ENCODE results near the gene SRD5A1. TPM values are rescaled to one million over a fixed set of nuclear protein-coding genes. Genes with fewer than 3 reads are reported as not detected.
"Not testable (repeated sequence)": the region's sequence is repeated elsewhere in the genome, so short reads cannot be mapped to it uniquely, and the experiment has no call there.

The SRD5A1 gene
- total RNA-seq, 1 donor from 2014 or later: 16.2 TPM

- Mint-ChIP-seq H3K4me1 (peaks cover 21% of the 10 kb centered on the region), H3K27ac (no peak overlapping the region)
- no peak for DNase-seq (ENCODE audit: low spot score)
Measured at GRCh38 chr5:6638236-6638635, 5.0 kb downstream of the SRD5A1 start.

GRCh38 chr5:6642655-6643054, 9.4 kb downstream of the SRD5A1 start:
- DNase-seq (ENCODE audit: low spot score): no peak
- Histone ChIP-seq H3K27me3 (no peaks in the 10 kb centered on the region), H3F3A (ENCODE audit: low read depth) (no peaks in the 10 kb centered on the region), H3K27ac (no peak overlapping the region), H3K79me2 (ENCODE audit: low read depth) (peaks cover 40% of the 10 kb centered on the region), H3K4me2 (no peak overlapping the region), H2AFZ (replicated peaks) (no peak overlapping the region), H3K4me1 (no peaks in the 10 kb centered on the region), H4K20me1 (ENCODE audit: low read depth) (peaks cover 14% of the 10 kb centered on the region), H3K36me3 (no peaks in the 10 kb centered on the region), H3K9ac (no peak overlapping the region), H3K4me3 (no peak overlapping the region), H3K9me3 (ENCODE audit: low read depth) (no peaks in the 10 kb centered on the region)
- Mint-ChIP-seq H3K9me3 (no peaks in the 10 kb centered on the region), H3K27me3 (ENCODE audit: insufficient read depth, low read depth) (no peaks in the 10 kb centered on the region), H3K36me3 (peaks cover 10% of the 10 kb centered on the region), H3K4me3 (no peak overlapping the region), H3K27ac (no peak overlapping the region), H3K4me1 (peaks cover 3% of the 10 kb centered on the region)
- TF ChIP-seq EZH2 (IDR thresholded peaks at IDR 0.05) (no peak), EZH2phosphoT487 (IDR thresholded peaks at IDR 0.05) (no peak), CTCF (IDR thresholded peaks at IDR 0.05) (no peak)

More at GRCh38 chr5:6638236-6638635, 5.0 kb downstream of the SRD5A1 start:
- H3K4me1 ChIP-seq: peaks cover 3% of the 10 kb centered on the region
- peaks cover 38% of the 10 kb centered on the region for H4K20me1 ChIP-seq (ENCODE audit: low read depth)
- Mint-ChIP-seq H3K4me3 (no peak overlapping the region), H3K36me3 (peaks cover 2% of the 10 kb centered on the region), H3K27me3 (ENCODE audit: insufficient read depth, low read depth) (peaks cover 5% of the 10 kb centered on the region), H3K9me3 (no peaks in the 10 kb centered on the region)
- TF ChIP-seq EZH2phosphoT487 (IDR thresholded peaks at IDR 0.05): no peak
- no peak for TF ChIP-seq CTCF (IDR thresholded peaks at IDR 0.05)
- no peak for TF ChIP-seq EZH2 (IDR thresholded peaks at IDR 0.05)
- no peak overlapping the region for H3K9ac ChIP-seq
- no peaks in the 10 kb centered on the region for H3K27me3 ChIP-seq
- H3K36me3 ChIP-seq: no peaks in the 10 kb centered on the region
- H3K9me3 ChIP-seq (ENCODE audit: low read depth): no peaks in the 10 kb centered on the region
- no peaks in the 10 kb centered on the region for H3F3A ChIP-seq (ENCODE audit: low read depth)
- H2AFZ ChIP-seq (replicated peaks): no peak overlapping the region
- no peak overlapping the region for H3K4me3 ChIP-seq
- H3K4me2 ChIP-seq: no peak overlapping the region
- no peak overlapping the region for H3K27ac ChIP-seq
- H3K79me2 ChIP-seq (ENCODE audit: low read depth): peaks cover 52% of the 10 kb centered on the region

- Histone ChIP-seq H3K9me3 (ENCODE audit: low read depth) (no peaks in the 10 kb centered on the region), H3K27me3 (no peaks in the 10 kb centered on the region), H3K4me1 (peaks cover 10% of the 10 kb centered on the region), H3K36me3 (no peaks in the 10 kb centered on the region), H3K4me3 (no peak overlapping the region), H3F3A (ENCODE audit: low read depth) (no peaks in the 10 kb centered on the region), H4K20me1 (ENCODE audit: low read depth) (peaks cover 10% of the 10 kb centered on the region), H3K79me2 (ENCODE audit: low read depth) (peaks cover 44% of the 10 kb centered on the region), H2AFZ (replicated peaks) (no peak overlapping the region), H3K4me2 (no peak overlapping the region), H3K9ac (no peak overlapping the region), H3K27ac (no peak overlapping the region)
- Mint-ChIP-seq H3K27me3 (ENCODE audit: insufficient read depth, low read depth) (no peaks in the 10 kb centered on the region), H3K4me3 (no peak overlapping the region), H3K36me3 (peaks cover 12% of the 10 kb centered on the region), H3K9me3 (peaks cover 3% of the 10 kb centered on the region), H3K4me1 (no peaks in the 10 kb centered on the region), H3K27ac (no peak overlapping the region)
- DNase-seq (ENCODE audit: low spot score): no peak
- TF ChIP-seq EZH2 (IDR thresholded peaks at IDR 0.05) (no peak), EZH2phosphoT487 (IDR thresholded peaks at IDR 0.05) (no peak), CTCF (IDR thresholded peaks at IDR 0.05) (no peak)
Measured at GRCh38 chr5:6644794-6645241, 11.6 kb downstream of the SRD5A1 start.

GRCh38 chr5:6645571-6646362, 12.5 kb downstream of the SRD5A1 start:
- H3K27ac ChIP-seq; H2AFZ ChIP-seq (replicated peaks); H3K9me3 Mint-ChIP-seq; H3K9me3 ChIP-seq (ENCODE audit: low read depth); H3K4me3 ChIP-seq; H3K4me1 Mint-ChIP-seq; H3K4me3 Mint-ChIP-seq; H3K4me2 ChIP-seq; DNase-seq (ENCODE audit: low spot score); H4K20me1 ChIP-seq (ENCODE audit: low read depth); H3K27me3 Mint-ChIP-seq (ENCODE audit: insufficient read depth, low read depth); H3K36me3 ChIP-seq; H3K9ac ChIP-seq; H3K27ac Mint-ChIP-seq; H3K27me3 ChIP-seq; H3F3A ChIP-seq (ENCODE audit: low read depth): not testable (repeated sequence)
- H3K36me3 Mint-ChIP-seq: peaks cover 14% of the 10 kb centered on the region
- Histone ChIP-seq H3K4me1 (peaks cover 10% of the 10 kb centered on the region), H3K79me2 (ENCODE audit: low read depth) (peaks cover 42% of the 10 kb centered on the region)

Measured in neural progenitor cell (in vitro differentiated cells).